HL-60 (cell line): ENCODE data around the gene SIL1.

Experiments used
- DNase-seq, 2 experiments: peaks; one replicate each; pipeline ENCODE4 v3.0.0-alpha.2; 2010 to 2020; ENCODE audit warnings: low read depth in 1 of 2, low spot score in 1 of 2
- H3K27ac ChIP-seq: fragments of 250-450 bp; sonication (Bioruptor Pico); replicated peaks from 2 replicates; pipeline ENCODE4 v1.5.1; 2020; ENCODE audit warnings: mild to moderate bottlenecking, moderate library complexity
- H3K27me3 ChIP-seq: fragments of 250-450 bp; sonication (Bioruptor Pico); 2 replicates; pipeline ENCODE4 v1.5.1; 2021; ENCODE audit warnings: mild to moderate bottlenecking, moderate library complexity; ENCODE audit not compliant: insufficient read depth, poor library complexity, severe bottlenecking
- H3K4me3 ChIP-seq: replicated peaks from 2 replicates; pipeline ENCODE4 v1.5.1; 2011; ENCODE audit warnings: mild to moderate bottlenecking, control low read depth, low read length; ENCODE audit not compliant: insufficient read depth
- CTCF ChIP-seq: IDR thresholded peaks from one replicate; pipeline ENCODE4 v1.5.1; 2011; ENCODE audit warnings: low read length, control low read depth, inconsistent platforms; ENCODE audit not compliant: insufficient read depth
- GABPA ChIP-seq: IDR thresholded peaks from 2 replicates; pipeline ENCODE4 v1.6.1; 2012; ENCODE audit warnings: low read depth
- POLR2AphosphoS5 ChIP-seq: IDR thresholded peaks from 2 replicates; pipeline ENCODE4 v1.6.1; 2012; ENCODE audit warnings: low read depth
- REST ChIP-seq: IDR thresholded peaks from 2 replicates; pipeline ENCODE4 v1.6.1; 2012; ENCODE audit warnings: low read depth; ENCODE audit not compliant: insufficient replicate concordance
- SPI1 ChIP-seq: IDR thresholded peaks from 2 replicates; pipeline ENCODE4 v1.6.1; 2012; ENCODE audit warnings: low read depth, mild to moderate bottlenecking, borderline replicate concordance

Gene SIL1

GRCh38 chr5:139190125-139190524 is 8.0 kb downstream of the SIL1 start:
- Histone ChIP-seq H3K4me3 (no peak overlapping the region), H3K27ac (no peak overlapping the region), H3K27me3 (no peaks in the 10 kb centered on the region)
- no peak for DNase-seq
- no peak for TF ChIP-seq REST

GRCh38 chr5:139188558-139189270 is 9.5 kb downstream of the SIL1 start:
- no peak overlapping the region for H3K27ac ChIP-seq
- H3K4me3 ChIP-seq: no peak overlapping the region
- H3K27me3 ChIP-seq: no peaks in the 10 kb centered on the region
- TF ChIP-seq POLR2AphosphoS5: no peak
- no peak for TF ChIP-seq SPI1
- no peak for TF ChIP-seq GABPA
- no peak for TF ChIP-seq REST
- TF ChIP-seq CTCF: no peak
- DNase-seq: no peak

GRCh38 chr5:139186752-139187326 is 11.3 kb downstream of the SIL1 start:
- no peaks in the 10 kb centered on the region for H3K27me3 ChIP-seq
- no peak overlapping the region for H3K27ac ChIP-seq
- no peak overlapping the region for H3K4me3 ChIP-seq
- DNase-seq: no peak
- no peak for TF ChIP-seq SPI1
- no peak for TF ChIP-seq REST
- TF ChIP-seq POLR2AphosphoS5: no peak

- TF ChIP-seq GABPA (no peak), CTCF (no peak), REST (no peak), POLR2AphosphoS5 (no peak), SPI1 (no peak)
- no peak for DNase-seq
- Histone ChIP-seq H3K27me3 (no peaks in the 10 kb centered on the region), H3K27ac (no peak overlapping the region), H3K4me3 (no peak overlapping the region)
These were observed 11.9 kb downstream of the SIL1 start for GRCh38 chr5:139186261-139186660.
